Panc1 (cell line): ENCODE measurements around the gene MEIS1. TPM values are rescaled to one million over a fixed set of nuclear protein-coding genes. Genes with fewer than 3 reads are reported as not detected.

Experiments used
- ATAC-seq: fragments of 200-7000 bp; cut with Tn5 transposase; 2 replicates; pipeline ENCODE4 v1.9.1; 2020; ENCODE audit warnings: mild to moderate bottlenecking, moderate library complexity
- BruUV-seq: library from RNA; stranded (reverse); fragments of 400-500 nt; replicated peaks from 2 replicates; lab custom pipeline; 2021; lab: Mats Ljungman, UMichigan
- CTCF ChIA-PET: fragments of 300-600 bp; sonication (Branson Sonifier 250); formaldehyde crosslinking; loops from one replicate; lab custom pipeline; 2022; ENCODE audit warnings: antibody characterized with exemption; lab: Charles Lee
- POLR2A ChIA-PET: fragments of 300-600 bp; sonication (Branson Sonifier 250); formaldehyde crosslinking; loops from one replicate; lab custom pipeline; 2022; ENCODE audit warnings: antibody characterized with exemption; lab: Charles Lee
- DNase-seq: peaks from one replicate; pipeline ENCODE4 v3.0.0-alpha.2; 2010; ENCODE audit warnings: low read depth, low spot score
- H3K27ac ChIP-seq: 2 replicates; pipeline ENCODE4 v1.5.1; 2011; ENCODE audit warnings: mild to moderate bottlenecking, low read length, inconsistent platforms
- H3K27me3 ChIP-seq: fragments of 200-500 bp; sonication (Bioruptor generic); 2 replicates; pipeline ENCODE4 v1.6.0; 2014; ENCODE audit warnings: low read length, inconsistent platforms; ENCODE audit not compliant: control insufficient read depth, insufficient read depth
- H3K36me3 ChIP-seq: fragments of 200-500 bp; sonication (Bioruptor generic); 2 replicates; pipeline ENCODE4 v1.5.1; 2014; ENCODE audit warnings: inconsistent platforms, mild to moderate bottlenecking, low read length, moderate library complexity; ENCODE audit not compliant: control insufficient read depth, insufficient read depth
- H3K4me1 ChIP-seq: 2 replicates; pipeline ENCODE4 v1.5.1; 2011; ENCODE audit warnings: inconsistent platforms, mild to moderate bottlenecking, low read length, moderate library complexity; ENCODE audit not compliant: control insufficient read depth, insufficient read depth
- H3K4me3 ChIP-seq, 2 experiments: 2 replicates each; pipeline ENCODE4 v1.5.1; 2011 to 2012; ENCODE audit warnings: low read depth in 2 of 2, low read length in 2 of 2, mild to moderate bottlenecking in 2 of 2, inconsistent platforms in 1 of 2, moderate library complexity in 1 of 2
- H3K9me3 ChIP-seq: fragments of 200-500 bp; sonication (Bioruptor generic); 2 replicates; pipeline ENCODE4 v1.5.1; 2014; ENCODE audit warnings: low read depth, mild to moderate bottlenecking, inconsistent platforms, low read length, moderate library complexity; ENCODE audit not compliant: control insufficient read depth, insufficient read depth
- CTCF ChIP-seq: fragments of 450-650 bp; IDR thresholded peaks from 2 replicates; pipeline ENCODE4 v1.5.1; 2017; ENCODE audit warnings: mild to moderate bottlenecking
- POLR2AphosphoS5 ChIP-seq: IDR thresholded peaks from 2 replicates; pipeline ENCODE4 v1.6.1; 2012; ENCODE audit warnings: mild to moderate bottlenecking, low read depth, low read length, moderate library complexity
- REST ChIP-seq, 2 experiments: IDR thresholded peaks; 2 replicates each; pipeline ENCODE4 v1.6.1; 2011 to 2012; ENCODE audit warnings: low read depth in 2 of 2, control low read depth in 1 of 2, low read length in 1 of 2, mild to moderate bottlenecking in 1 of 2, moderate library complexity in 1 of 2; ENCODE audit not compliant: insufficient read depth in 1 of 2
- SIN3A ChIP-seq: IDR thresholded peaks from 2 replicates; pipeline ENCODE4 v1.6.1; 2012; ENCODE audit warnings: low read depth, mild to moderate bottlenecking, low read length, moderate library complexity, borderline replicate concordance; ENCODE audit not compliant: insufficient read depth
- TCF7L2 ChIP-seq: IDR thresholded peaks from 2 replicates; pipeline ENCODE4 v1.6.1; 2011; ENCODE audit warnings: mild to moderate bottlenecking, low read depth, low read length, inconsistent platforms
- in situ Hi-C: cut with HindIII; loops from 2 replicates; pipeline ENCODE4 v1.10.0; 2016; ENCODE audit warnings: low sequenced_read_pairs, low pct_unique_long_range_greater_than_20kb
- intact Hi-C: fragments of 100-400 bp; cut with micrococcal nuclease; formaldehyde crosslinking; loops from one replicate; pipeline ENCODE4 v1.10.0; 2022; ENCODE audit not compliant: unreplicated experiment
- total RNA-seq: library from RNA; stranded (reverse); gene quantifications from one replicate; pipeline ENCODE4 v1.2.1, GENCODE V29; 2021; ENCODE audit not compliant: unreplicated experiment

MEIS1 gene
- total RNA-seq, 1 experiment from 2014 or later: 2.0 TPM

- no TSS peak for BruUV-seq
- CTCF ChIA-PET: no interaction called here
- POLR2A ChIA-PET: no interaction called here
- Histone ChIP-seq H3K4me1 (no peaks in the 10 kb centered on the region), H3K27ac (no peak overlapping the region), H3K27me3 (peaks cover 2% of the 10 kb centered on the region), H3K4me3 (no peak overlapping the region), H3K36me3 (no peaks in the 10 kb centered on the region; the same call in 1 of the 2 replicates), H3K9me3 (no peaks in the 10 kb centered on the region)
- in situ Hi-C loops: no loop called here
- ATAC-seq (no peak), DNase-seq (no peak)
- no peak for TF ChIP-seq REST (IDR thresholded peaks at IDR 0.05; ENCODE audit: insufficient read depth in 1 of 2, low read depth in 2 of 2, low read length in 1 of 2)
- intact Hi-C loops: no loop called here
These were observed 134.5 kb downstream of the MEIS1 start for GRCh38 chr2:66569321-66569851.

GRCh38 chr2:66569974-66570373 is 135.0 kb downstream of the MEIS1 start:
- in situ Hi-C loops (no loop called here), intact Hi-C loops (loop anchor here (5.0 kb wide), 1 partner anchor 928 kb away; no protein-coding TSS in a partner anchor)
- TF ChIP-seq CTCF: no peak
- TF ChIP-seq REST (IDR thresholded peaks at IDR 0.05; ENCODE audit: insufficient read depth in 1 of 2, low read depth in 2 of 2, low read length in 1 of 2): no peak
- TF ChIP-seq SIN3A: no peak
- TF ChIP-seq POLR2AphosphoS5: no peak
- TF ChIP-seq TCF7L2: no peak
- DNase-seq: no peak
- Histone ChIP-seq H3K27me3 (peaks cover 2% of the 10 kb centered on the region), H3K4me3 (no peak overlapping the region), H3K36me3 (no peaks in the 10 kb centered on the region; the same call in 1 of the 2 replicates), H3K27ac (no peak overlapping the region), H3K4me1 (no peaks in the 10 kb centered on the region), H3K9me3 (no peaks in the 10 kb centered on the region)
- no TSS peak for BruUV-seq
- CTCF ChIA-PET: interaction anchor here (0.6 kb wide), 1 partner anchor 10 kb away, joined by 3 read pairs; no protein-coding TSS in a partner anchor
- POLR2A ChIA-PET: no interaction called here
- ATAC-seq: no peak
